ENCODE data around the gene SYTL2. TPM values are rescaled to one million over a fixed set of nuclear protein-coding genes. Genes with fewer than 3 reads are reported as not detected.
A peak's percentile ranks its signal among the peaks of the same experiment; 100 is the strongest.

The SYTL2 gene
- total RNA-seq, 1 donor = 19.9 TPM

- DNase-seq (ENCODE audit: insufficient read length, low spot score, missing footprints) = no peak
Observed at GRCh38 chr11:85748455-85748891, 62.5 kb downstream of the SYTL2 start.

GRCh38 chr11:85746670-85747069 lies 64.3 kb downstream of the SYTL2 start:
- Histone ChIP-seq H3K9me3 (ENCODE audit: low read depth, low read length) (no peaks in the 10 kb centered on the region), H3K4me2 (ENCODE audit: insufficient read depth, low read length) (no peak overlapping the region), H3K36me3 (ENCODE audit: insufficient read depth, low read length) (no peaks in the 10 kb centered on the region), H3K4me3 (ENCODE audit: insufficient read depth, low read length) (no peak overlapping the region), H3K27ac (ENCODE audit: low read depth, low read length) (no peak overlapping the region), H4K20me1 (ENCODE audit: insufficient read depth, low read length) (no peaks in the 10 kb centered on the region), H3K27me3 (ENCODE audit: insufficient read depth, low read length) (no peaks in the 10 kb centered on the region), H3K79me2 (ENCODE audit: insufficient read depth, low read length) (no peaks in the 10 kb centered on the region), H3K4me1 (ENCODE audit: insufficient read depth, low read length) (peaks cover 27% of the 10 kb centered on the region), H2AFZ (ENCODE audit: low read length) (no peak overlapping the region)
- TF ChIP-seq, protein P1, sequence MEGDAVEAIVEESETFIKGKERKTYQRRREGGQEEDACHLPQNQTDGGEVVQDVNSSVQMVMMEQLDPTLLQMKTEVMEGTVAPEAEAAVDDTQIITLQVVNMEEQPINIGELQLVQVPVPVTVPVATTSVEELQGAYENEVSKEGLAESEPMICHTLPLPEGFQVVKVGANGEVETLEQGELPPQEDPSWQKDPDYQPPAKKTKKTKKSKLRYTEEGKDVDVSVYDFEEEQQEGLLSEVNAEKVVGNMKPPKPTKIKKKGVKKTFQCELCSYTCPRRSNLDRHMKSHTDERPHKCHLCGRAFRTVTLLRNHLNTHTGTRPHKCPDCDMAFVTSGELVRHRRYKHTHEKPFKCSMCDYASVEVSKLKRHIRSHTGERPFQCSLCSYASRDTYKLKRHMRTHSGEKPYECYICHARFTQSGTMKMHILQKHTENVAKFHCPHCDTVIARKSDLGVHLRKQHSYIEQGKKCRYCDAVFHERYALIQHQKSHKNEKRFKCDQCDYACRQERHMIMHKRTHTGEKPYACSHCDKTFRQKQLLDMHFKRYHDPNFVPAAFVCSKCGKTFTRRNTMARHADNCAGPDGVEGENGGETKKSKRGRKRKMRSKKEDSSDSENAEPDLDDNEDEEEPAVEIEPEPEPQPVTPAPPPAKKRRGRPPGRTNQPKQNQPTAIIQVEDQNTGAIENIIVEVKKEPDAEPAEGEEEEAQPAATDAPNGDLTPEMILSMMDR (IDR thresholded peaks at IDR 0.05; ENCODE audit: extremely low read depth, low read depth, low read length) = no peak
- DNase-seq (ENCODE audit: insufficient read length, low spot score, missing footprints) = no peak

More at GRCh38 chr11:85748455-85748891, 62.5 kb downstream of the SYTL2 start:
- TF ChIP-seq, protein P1 (IDR thresholded peaks at IDR 0.05; ENCODE audit: extremely low read depth, low read depth, low read length) = no peak
- H3K4me1 ChIP-seq (ENCODE audit: insufficient read depth, low read length) = peaks cover 30% of the 10 kb centered on the region
- peak overlapping the region; percentile 4 for H3K4me2 ChIP-seq (ENCODE audit: insufficient read depth, low read length)
- no peaks in the 10 kb centered on the region for H3K27me3 ChIP-seq (ENCODE audit: insufficient read depth, low read length)
- H2AFZ ChIP-seq (ENCODE audit: low read length) = no peak overlapping the region
- H3K4me3 ChIP-seq (ENCODE audit: insufficient read depth, low read length) = no peak overlapping the region
- no peaks in the 10 kb centered on the region for H3K36me3 ChIP-seq (ENCODE audit: insufficient read depth, low read length)
- no peaks in the 10 kb centered on the region for H3K9me3 ChIP-seq (ENCODE audit: low read depth, low read length)
- no peak overlapping the region for H3K27ac ChIP-seq (ENCODE audit: low read depth, low read length)
- no peaks in the 10 kb centered on the region for H3K79me2 ChIP-seq (ENCODE audit: insufficient read depth, low read length)
- H4K20me1 ChIP-seq (ENCODE audit: insufficient read depth, low read length) = no peaks in the 10 kb centered on the region

DNA sequence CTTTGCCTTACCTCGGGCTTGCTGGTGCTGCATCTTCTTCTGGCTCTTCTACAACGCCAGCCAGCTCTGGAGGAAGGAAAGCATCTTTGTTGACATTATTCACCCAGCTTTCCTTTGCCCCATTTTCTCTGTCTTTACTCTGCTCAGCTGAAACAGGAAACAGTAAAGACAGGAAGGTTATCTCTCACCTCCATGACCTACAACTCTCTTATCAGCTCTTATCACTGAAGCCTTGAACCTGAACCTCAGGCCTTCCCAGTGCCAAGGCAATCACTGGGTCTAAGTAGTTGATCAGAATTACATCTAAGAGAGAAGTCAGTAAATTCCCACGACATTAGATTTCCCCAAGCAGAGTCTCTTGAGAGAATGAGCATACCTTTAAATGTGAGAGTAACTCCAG lies 65.3 kb downstream of the SYTL2 start:
- no peak overlapping the region for H2AFZ ChIP-seq (ENCODE audit: low read length)
- no peaks in the 10 kb centered on the region for H3K79me2 ChIP-seq (ENCODE audit: insufficient read depth, low read length)
- no peak for DNase-seq (ENCODE audit: insufficient read length, low spot score, missing footprints)
- H3K36me3 ChIP-seq (ENCODE audit: insufficient read depth, low read length) = no peaks in the 10 kb centered on the region
- H3K4me3 ChIP-seq (ENCODE audit: insufficient read depth, low read length) = no peak overlapping the region
- H3K9me3 ChIP-seq (ENCODE audit: low read depth, low read length) = no peaks in the 10 kb centered on the region
- H4K20me1 ChIP-seq (ENCODE audit: insufficient read depth, low read length) = no peaks in the 10 kb centered on the region
- H3K27ac ChIP-seq (ENCODE audit: low read depth, low read length) = no peak overlapping the region
- peaks cover 26% of the 10 kb centered on the region for H3K4me1 ChIP-seq (ENCODE audit: insufficient read depth, low read length)
- H3K4me2 ChIP-seq (ENCODE audit: insufficient read depth, low read length) = no peak overlapping the region
- H3K27me3 ChIP-seq (ENCODE audit: insufficient read depth, low read length) = no peaks in the 10 kb centered on the region
- TF ChIP-seq, protein P1 (IDR thresholded peaks at IDR 0.05; ENCODE audit: extremely low read depth, low read depth, low read length) = no peak

DNA sequence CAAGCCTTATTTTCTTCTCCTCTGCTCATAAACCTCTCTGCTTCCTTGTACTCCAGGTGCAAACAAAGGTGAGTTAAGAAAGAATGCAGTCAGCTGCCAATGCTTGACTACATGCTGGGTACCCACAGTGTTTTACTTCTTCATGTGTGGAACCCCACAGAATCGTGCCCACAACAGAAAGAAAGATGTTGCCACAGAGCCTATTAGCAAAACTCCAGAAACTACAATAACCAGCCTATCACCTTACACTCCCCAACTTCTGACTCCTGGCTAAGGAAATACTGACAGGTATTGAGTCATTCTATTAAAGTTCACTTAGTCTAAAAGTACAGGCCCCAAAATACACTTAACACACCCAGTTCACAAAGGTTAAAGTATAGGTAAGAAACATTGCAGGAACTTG lies 68.1 kb downstream of the SYTL2 start:
- H3K4me3 ChIP-seq (ENCODE audit: insufficient read depth, low read length) = no peak overlapping the region
- H3K9me3 ChIP-seq (ENCODE audit: low read depth, low read length) = no peaks in the 10 kb centered on the region
- TF ChIP-seq, protein P1 (IDR thresholded peaks at IDR 0.05; ENCODE audit: extremely low read depth, low read depth, low read length) = no peak
- H3K36me3 ChIP-seq (ENCODE audit: insufficient read depth, low read length) = no peaks in the 10 kb centered on the region
- no peak for DNase-seq (ENCODE audit: insufficient read length, low spot score, missing footprints)
- no peaks in the 10 kb centered on the region for H3K27me3 ChIP-seq (ENCODE audit: insufficient read depth, low read length)
- no peaks in the 10 kb centered on the region for H3K79me2 ChIP-seq (ENCODE audit: insufficient read depth, low read length)
- no peaks in the 10 kb centered on the region for H3K4me1 ChIP-seq (ENCODE audit: insufficient read depth, low read length)
- H3K27ac ChIP-seq (ENCODE audit: low read depth, low read length) = no peak overlapping the region
- no peaks in the 10 kb centered on the region for H4K20me1 ChIP-seq (ENCODE audit: insufficient read depth, low read length)
- no peak overlapping the region for H3K4me2 ChIP-seq (ENCODE audit: insufficient read depth, low read length)
- H2AFZ ChIP-seq (ENCODE audit: low read length) = no peak overlapping the region
